RWPE2 (cell line): Measurements from ENCODE around the gene CDKN1A.
"Not testable (repeated sequence)": the region's sequence is repeated elsewhere in the genome, so short reads cannot be mapped to it uniquely, and the experiment has no call there.

Experiments
- ATAC-seq: fragments of 200-7000 bp; cut with Tn5 transposase; 3 replicates; pipeline ENCODE4 v1.9.1; 2021; ENCODE audit warnings: low read depth
- DNase-seq: peaks from one replicate; pipeline ENCODE4 v3.0.0-alpha.2; 2020; ENCODE audit warnings: low spot score
- H3K27ac ChIP-seq: fragments of 450-650 bp; 2 replicates; pipeline ENCODE4 v1.5.1; 2017; ENCODE audit warnings: mild to moderate bottlenecking; ENCODE audit not compliant: poor library complexity, severe bottlenecking
- H3K27me3 ChIP-seq: fragments of 250-450 bp; sonication (Bioruptor Pico); 2 replicates; pipeline ENCODE4 v1.5.1; 2021; ENCODE audit warnings: mild to moderate bottlenecking, moderate library complexity; ENCODE audit not compliant: insufficient read depth, poor library complexity, severe bottlenecking
- H3K36me3 ChIP-seq: fragments of 250-450 bp; sonication (Bioruptor Pico); 2 replicates; pipeline ENCODE4 v1.5.1; 2020; ENCODE audit warnings: low read depth, mild to moderate bottlenecking, moderate library complexity
- H3K4me1 ChIP-seq: fragments of 250-450 bp; sonication (Bioruptor Pico); 2 replicates; pipeline ENCODE4 v1.5.1; 2021; ENCODE audit warnings: mild to moderate bottlenecking, moderate library complexity; ENCODE audit not compliant: insufficient read depth, poor library complexity, severe bottlenecking
- H3K4me3 ChIP-seq: fragments of 250-450 bp; sonication (Bioruptor Pico); 2 replicates; pipeline ENCODE4 v1.5.1; 2021; ENCODE audit warnings: mild to moderate bottlenecking, moderate library complexity; ENCODE audit not compliant: severe bottlenecking
- H3K9me3 ChIP-seq: fragments of 250-450 bp; sonication (Bioruptor Pico); 2 replicates; pipeline ENCODE4 v1.5.1; 2021; ENCODE audit warnings: mild to moderate bottlenecking, moderate library complexity; ENCODE audit not compliant: severe bottlenecking
- CTCF ChIP-seq: fragments of 450-650 bp; IDR thresholded peaks from one replicate; pipeline ENCODE4 v1.5.1; 2017; ENCODE audit warnings: mild to moderate bottlenecking, moderate library complexity; ENCODE audit not compliant: poor library complexity, severe bottlenecking

Gene CDKN1A

GRCh38 chr6:36703982-36704381 is 25.5 kb downstream of the CDKN1A start:
- DNase-seq: no peak
- H3K4me1 ChIP-seq: peaks cover 14% of the 10 kb centered on the region
- H3K9me3 ChIP-seq: no peaks in the 10 kb centered on the region
- no peak overlapping the region for H3K27ac ChIP-seq
- no peak for ATAC-seq
- H3K27me3 ChIP-seq: no peaks in the 10 kb centered on the region
- TF ChIP-seq CTCF: no peak
- no peak overlapping the region for H3K4me3 ChIP-seq
- H3K36me3 ChIP-seq: no peaks in the 10 kb centered on the region

GRCh38 chr6:36704961-36705577 is 26.6 kb downstream of the CDKN1A start:
- H3K27ac ChIP-seq, H3K9me3 ChIP-seq, H3K4me3 ChIP-seq, H3K36me3 ChIP-seq, ATAC-seq, DNase-seq, H3K27me3 ChIP-seq: not testable (repeated sequence)
- H3K4me1 ChIP-seq: peaks cover 14% of the 10 kb centered on the region

GRCh38 chr6:36706339-36706738 is 27.8 kb downstream of the CDKN1A start:
- Histone ChIP-seq H3K27me3 (no peaks in the 10 kb centered on the region), H3K4me1 (peaks cover 6% of the 10 kb centered on the region), H3K4me3 (no peak overlapping the region), H3K27ac (no peak overlapping the region), H3K9me3 (no peaks in the 10 kb centered on the region), H3K36me3 (no peaks in the 10 kb centered on the region)
- DNase-seq (no peak), ATAC-seq (no peak)
- TF ChIP-seq CTCF: no peak

- Histone ChIP-seq H3K36me3 (no peaks in the 10 kb centered on the region), H3K27ac (no peak overlapping the region), H3K9me3 (no peaks in the 10 kb centered on the region), H3K4me1 (peaks cover 6% of the 10 kb centered on the region), H3K4me3 (no peak overlapping the region), H3K27me3 (no peaks in the 10 kb centered on the region)
- DNase-seq (no peak), ATAC-seq (no peak)
- TF ChIP-seq CTCF: no peak
These were observed 34.3 kb downstream of the CDKN1A start for GRCh38 chr6:36712816-36713215.

GRCh38 chr6:36713846-36714245 is 35.3 kb downstream of the CDKN1A start:
- no peak for TF ChIP-seq CTCF
- no peak for ATAC-seq
- no peaks in the 10 kb centered on the region for H3K27me3 ChIP-seq

More at GRCh38 chr6:36713846-36714245, 35.3 kb downstream of the CDKN1A start:
- Histone ChIP-seq H3K4me3 (no peak overlapping the region), H3K36me3 (no peaks in the 10 kb centered on the region), H3K27ac (no peak overlapping the region), H3K4me1 (peaks cover 6% of the 10 kb centered on the region), H3K9me3 (no peaks in the 10 kb centered on the region)
- DNase-seq: no peak
